Activated T-cell treated with anti-CD3 and anti-CD28 coated beads, Interleukin-2, amount 50 U/mL, for 24 hours (primary cell): ENCODE results near the gene SLC22A23.

Source experiments
- DNase-seq: peaks from one replicate; pipeline ENCODE4 v3.0.0-alpha.2; 2020
- H3K27ac Mint-ChIP-seq: 2 replicates; pipeline ENCODE4 v1.8.0; 2020; ENCODE audit warnings: mild to moderate bottlenecking, mixed read lengths
- H3K27me3 Mint-ChIP-seq: 2 replicates; pipeline ENCODE4 v1.8.0; 2020; ENCODE audit warnings: mixed read lengths
- H3K36me3 Mint-ChIP-seq: 2 replicates; pipeline ENCODE4 v1.8.0; 2020; ENCODE audit warnings: low read depth, mixed read lengths
- H3K4me1 Mint-ChIP-seq: 2 replicates; pipeline ENCODE4 v1.8.0; 2020; ENCODE audit warnings: low read depth, mixed read lengths
- H3K4me3 Mint-ChIP-seq: 2 replicates; pipeline ENCODE4 v1.8.0; 2020; ENCODE audit warnings: mild to moderate bottlenecking, moderate library complexity, mixed read lengths
- H3K9me3 Mint-ChIP-seq: 2 replicates; pipeline ENCODE4 v1.8.0; 2020; ENCODE audit warnings: mixed read lengths

SLC22A23 gene

DNA sequence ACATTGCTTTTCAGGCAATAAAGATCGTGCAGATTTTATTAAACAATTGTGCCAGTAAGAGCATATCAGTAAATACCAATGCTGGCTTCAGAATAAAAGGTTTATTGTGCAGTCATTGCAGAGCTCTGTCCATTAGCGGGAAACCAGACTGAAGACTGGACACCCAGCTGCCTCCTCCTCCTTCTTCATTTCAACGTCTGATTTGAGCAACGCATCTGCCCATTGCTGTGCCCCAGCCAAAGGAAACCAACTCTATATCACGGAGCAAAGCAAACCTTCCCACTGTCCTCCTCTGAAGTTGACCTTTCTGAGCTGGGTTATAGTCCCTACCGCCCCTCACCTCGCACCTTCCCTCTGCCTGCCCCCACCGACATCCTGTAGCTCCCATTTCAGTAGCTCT, 80.8 kb downstream of the SLC22A23 start:
- Mint-ChIP-seq H3K36me3 (no peaks in the 10 kb centered on the region), H3K4me1 (peaks cover 27% of the 10 kb centered on the region)

DNA sequence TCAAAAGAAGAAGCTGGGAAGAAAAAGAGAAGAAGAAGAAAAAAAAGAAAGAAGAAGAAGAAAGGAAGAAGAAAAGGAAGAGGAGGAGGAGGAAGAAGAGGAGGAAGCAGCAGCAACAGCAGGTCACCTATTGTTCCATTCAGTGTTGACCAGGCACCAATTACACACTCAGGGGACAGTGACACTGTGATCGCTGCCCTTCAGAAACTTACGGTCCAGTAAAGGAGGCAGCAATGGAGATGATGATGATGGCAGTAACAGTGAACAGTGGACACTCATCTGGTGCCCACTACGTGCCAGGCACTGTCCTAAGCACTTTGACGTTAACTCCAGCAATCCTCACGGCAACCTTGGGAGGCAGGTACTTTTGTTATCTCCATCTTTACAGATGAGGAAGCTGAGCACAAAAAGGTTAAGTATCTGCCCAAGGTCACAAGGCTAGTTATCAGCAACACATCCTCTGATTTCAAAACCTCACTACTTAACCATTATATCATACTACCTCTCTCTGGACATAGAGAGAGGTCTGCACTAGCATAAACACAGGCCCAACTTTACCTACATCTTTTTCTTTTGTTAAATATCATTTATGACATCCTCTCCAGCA, 83.2 kb downstream of the SLC22A23 start:
- peaks cover 33% of the 10 kb centered on the region for H3K4me1 Mint-ChIP-seq
- no peak for DNase-seq
- H3K27me3 Mint-ChIP-seq, result no peaks in the 10 kb centered on the region
- H3K9me3 Mint-ChIP-seq, result no peaks in the 10 kb centered on the region
- no peaks in the 10 kb centered on the region for H3K36me3 Mint-ChIP-seq
- H3K27ac Mint-ChIP-seq, result no peak overlapping the region
- no peak overlapping the region for H3K4me3 Mint-ChIP-seq

More for the DNA sequence above, 80.8 kb downstream of the SLC22A23 start:
- no peaks in the 10 kb centered on the region for H3K9me3 Mint-ChIP-seq
- no peaks in the 10 kb centered on the region for H3K27me3 Mint-ChIP-seq
- H3K27ac Mint-ChIP-seq, result no peak overlapping the region
- no peak overlapping the region for H3K4me3 Mint-ChIP-seq
- no peak for DNase-seq

DNA sequence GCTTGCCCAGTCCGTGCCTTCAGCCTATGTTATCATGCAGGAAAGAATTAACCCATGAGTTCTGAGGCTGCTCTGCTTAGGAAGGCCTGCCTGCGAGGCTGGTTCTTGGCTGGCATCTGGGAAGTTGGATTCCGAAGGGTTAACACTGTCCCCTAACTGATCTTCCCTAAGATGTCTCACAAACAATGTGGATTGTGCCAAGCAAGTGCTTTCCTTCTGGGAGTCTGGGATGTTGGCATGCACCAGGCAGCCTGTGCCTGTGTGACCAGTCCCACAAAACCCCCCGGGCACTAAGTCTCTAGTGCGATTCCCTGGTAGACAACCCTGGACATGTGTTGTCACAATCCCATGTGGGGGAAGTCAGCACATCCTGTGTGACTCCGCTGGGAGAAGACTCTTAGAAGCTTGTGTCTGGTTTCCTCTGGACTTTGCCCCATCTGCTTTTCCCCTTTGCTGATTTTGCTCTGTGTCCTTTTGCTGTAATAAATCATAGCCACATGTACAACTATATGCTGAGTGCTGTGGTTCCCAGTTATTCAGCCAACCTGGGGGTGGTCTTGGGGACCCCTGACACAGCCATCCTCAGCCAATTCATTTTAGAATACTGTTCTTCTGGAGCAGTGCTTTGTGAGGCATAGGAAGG, 83.8 kb downstream of the SLC22A23 start:
- Mint-ChIP-seq H3K9me3 (no peaks in the 10 kb centered on the region), H3K4me1 (peaks cover 29% of the 10 kb centered on the region), H3K27ac (no peak overlapping the region), H3K36me3 (no peaks in the 10 kb centered on the region), H3K27me3 (no peaks in the 10 kb centered on the region), H3K4me3 (no peak overlapping the region)
- no peak for DNase-seq

DNA sequence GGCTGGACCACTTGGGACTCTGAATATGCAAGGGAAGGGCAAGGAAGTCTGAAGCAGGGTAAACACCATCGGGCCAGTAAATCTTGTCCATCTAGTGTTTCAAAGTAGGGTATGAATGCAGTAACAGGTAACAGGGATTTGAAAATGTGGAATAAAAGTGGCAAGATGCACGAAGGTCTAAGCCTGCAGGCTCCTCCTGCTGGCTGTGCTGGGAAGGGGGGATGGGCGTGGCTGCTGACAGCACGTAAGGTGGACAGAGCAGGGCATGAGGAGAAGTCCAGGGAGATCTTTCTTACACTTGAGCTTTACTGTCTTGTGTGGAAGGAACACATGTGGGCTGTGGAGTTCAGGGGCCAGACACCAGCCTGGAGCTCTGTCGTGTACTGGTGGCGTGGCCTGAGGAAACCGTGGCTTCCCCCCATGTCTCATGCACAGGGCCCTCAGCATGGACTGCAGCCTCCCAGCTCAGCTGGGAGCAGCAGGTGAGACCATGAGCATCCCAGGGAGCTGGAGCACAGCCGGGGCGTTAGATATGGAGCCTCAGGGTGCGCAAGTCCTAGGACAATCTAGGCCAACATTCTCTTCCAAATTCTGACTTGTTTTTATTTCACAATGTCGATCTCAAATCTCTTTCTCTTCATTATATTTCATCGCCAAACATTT, 84.5 kb downstream of the SLC22A23 start:
- no peaks in the 10 kb centered on the region for H3K27me3 Mint-ChIP-seq
- H3K36me3 Mint-ChIP-seq, result no peaks in the 10 kb centered on the region
- no peak overlapping the region for H3K27ac Mint-ChIP-seq
- peaks cover 22% of the 10 kb centered on the region for H3K4me1 Mint-ChIP-seq
- no peak for DNase-seq
- H3K4me3 Mint-ChIP-seq, result no peak overlapping the region
- no peaks in the 10 kb centered on the region for H3K9me3 Mint-ChIP-seq

DNA sequence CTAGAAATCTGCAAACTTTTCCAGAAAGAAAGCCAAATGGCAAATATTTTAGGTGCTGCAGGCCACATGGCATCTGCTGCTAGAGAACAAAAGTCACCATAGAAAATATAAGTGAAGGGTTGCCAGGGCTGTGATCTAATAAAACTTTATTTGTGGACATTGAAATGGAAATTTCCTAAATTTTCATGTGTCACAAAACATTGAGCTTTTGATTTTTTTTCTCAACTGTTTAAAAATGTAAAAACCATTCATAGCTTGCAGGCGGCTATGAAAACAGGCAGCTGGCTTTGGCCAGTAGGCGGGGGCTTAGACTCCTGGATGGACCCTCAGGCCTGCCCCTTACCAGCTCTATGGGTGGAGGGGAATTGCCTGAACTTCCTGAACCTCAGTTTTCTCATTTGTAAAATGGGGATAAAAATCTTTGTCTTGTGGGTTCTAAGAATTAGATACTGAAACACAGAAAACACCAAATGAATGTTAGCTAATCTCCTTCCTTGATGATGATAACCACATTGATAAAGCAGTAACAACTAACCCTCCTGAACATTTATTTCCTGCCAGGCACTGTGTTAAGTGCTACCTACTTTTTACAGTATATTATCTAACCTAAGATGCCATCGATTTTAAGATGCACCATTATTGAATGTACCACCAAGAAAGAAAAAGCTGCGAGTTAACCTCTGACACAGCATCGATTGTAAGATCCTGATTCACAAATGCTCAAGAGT, 85.5 kb downstream of the SLC22A23 start:
- peaks cover 18% of the 10 kb centered on the region for H3K4me1 Mint-ChIP-seq
- no peak for DNase-seq
- H3K27ac Mint-ChIP-seq, result no peak overlapping the region
- no peaks in the 10 kb centered on the region for H3K9me3 Mint-ChIP-seq
- no peaks in the 10 kb centered on the region for H3K27me3 Mint-ChIP-seq
- no peaks in the 10 kb centered on the region for H3K36me3 Mint-ChIP-seq
- no peak overlapping the region for H3K4me3 Mint-ChIP-seq

DNA sequence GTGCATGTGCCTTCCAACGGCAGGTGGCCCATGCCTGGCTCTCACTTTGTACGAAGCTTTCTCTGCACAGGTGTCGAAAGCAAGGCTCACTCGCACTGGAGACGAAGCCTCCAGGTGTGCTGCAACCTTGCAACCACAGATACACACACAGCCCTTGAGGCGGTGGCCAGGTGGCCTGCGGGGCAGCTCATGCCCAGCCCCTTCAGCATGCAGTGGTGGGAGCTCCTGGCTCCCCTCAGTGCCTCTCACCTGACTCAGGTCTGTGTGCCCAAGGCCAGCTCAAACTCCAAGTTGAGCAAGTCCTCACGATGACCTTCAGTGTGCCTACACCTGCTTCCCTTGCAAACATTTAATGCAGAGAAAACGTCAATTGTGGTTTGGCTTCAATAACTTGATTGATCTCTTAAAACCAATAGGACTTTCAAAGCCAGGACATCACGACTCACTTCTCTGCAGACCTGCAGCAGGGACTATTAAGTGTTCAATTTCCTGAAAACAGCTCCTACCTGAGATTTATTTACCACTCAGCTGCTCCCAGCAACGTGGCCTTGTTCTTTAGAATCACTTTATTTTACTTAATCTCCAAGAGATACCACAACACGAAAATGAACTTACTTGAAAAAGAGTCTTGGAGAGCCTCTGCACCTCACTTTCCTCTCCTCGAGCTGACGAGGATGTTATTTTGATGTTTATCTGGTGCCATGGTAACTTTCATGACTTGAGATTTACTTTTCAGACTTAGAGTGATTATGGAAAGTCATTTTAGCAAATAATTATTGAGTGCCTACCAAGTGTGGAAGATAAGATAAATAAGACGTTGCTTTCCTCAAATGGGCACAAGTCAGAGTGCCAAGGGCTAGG, 86.3 kb downstream of the SLC22A23 start:
- DNase-seq, result no peak
- Mint-ChIP-seq H3K27ac (no peak overlapping the region), H3K27me3 (no peaks in the 10 kb centered on the region), H3K4me1 (peaks cover 18% of the 10 kb centered on the region), H3K4me3 (no peak overlapping the region), H3K36me3 (no peaks in the 10 kb centered on the region), H3K9me3 (no peaks in the 10 kb centered on the region)

DNA sequence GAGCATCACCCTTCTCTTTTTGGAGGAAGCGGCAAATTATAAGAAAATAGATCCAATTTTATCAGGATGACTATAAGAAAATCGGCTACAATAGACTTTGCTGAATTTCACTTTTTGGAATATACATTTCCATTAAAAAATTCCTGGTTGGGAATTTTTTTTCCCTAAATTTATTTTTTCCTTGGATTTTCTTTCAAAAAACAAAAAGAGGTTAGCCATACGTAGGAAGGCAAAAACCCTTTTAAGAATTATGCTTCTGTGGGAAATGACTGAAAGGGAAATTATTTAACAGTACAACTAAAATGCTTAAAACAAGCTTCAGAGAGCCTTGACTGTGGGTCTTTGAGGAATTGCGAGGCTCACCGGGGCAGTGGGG, 86.9 kb downstream of the SLC22A23 start:
- Mint-ChIP-seq H3K27me3 (no peaks in the 10 kb centered on the region), H3K4me1 (peaks cover 18% of the 10 kb centered on the region), H3K27ac (no peak overlapping the region), H3K36me3 (no peaks in the 10 kb centered on the region), H3K4me3 (no peak overlapping the region), H3K9me3 (no peaks in the 10 kb centered on the region)
- DNase-seq, result no peak

DNA sequence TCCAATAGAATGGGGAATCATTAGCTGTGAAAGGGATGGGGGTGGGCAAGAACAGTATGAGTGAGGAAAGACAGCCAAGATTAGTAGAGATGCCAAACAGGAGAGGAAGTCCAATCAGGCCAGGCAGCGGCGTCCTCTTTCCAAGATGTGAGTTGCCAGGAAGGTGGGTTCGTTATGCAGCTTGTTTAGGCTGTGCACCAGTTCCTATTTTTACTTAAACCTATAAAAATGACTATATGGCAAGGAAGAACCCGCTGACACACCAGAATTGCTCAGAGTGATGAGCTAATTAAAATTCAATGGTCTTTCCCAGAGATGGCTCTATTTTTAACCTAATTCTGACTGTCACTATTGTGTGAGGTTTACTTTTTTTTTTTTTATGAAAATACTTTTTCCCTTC, 88.2 kb downstream of the SLC22A23 start:
- Mint-ChIP-seq H3K27me3 (no peaks in the 10 kb centered on the region), H3K4me3 (no peak overlapping the region), H3K27ac (no peak overlapping the region), H3K4me1 (peaks cover 18% of the 10 kb centered on the region), H3K36me3 (no peaks in the 10 kb centered on the region), H3K9me3 (no peaks in the 10 kb centered on the region)
- DNase-seq, result no peak

DNA sequence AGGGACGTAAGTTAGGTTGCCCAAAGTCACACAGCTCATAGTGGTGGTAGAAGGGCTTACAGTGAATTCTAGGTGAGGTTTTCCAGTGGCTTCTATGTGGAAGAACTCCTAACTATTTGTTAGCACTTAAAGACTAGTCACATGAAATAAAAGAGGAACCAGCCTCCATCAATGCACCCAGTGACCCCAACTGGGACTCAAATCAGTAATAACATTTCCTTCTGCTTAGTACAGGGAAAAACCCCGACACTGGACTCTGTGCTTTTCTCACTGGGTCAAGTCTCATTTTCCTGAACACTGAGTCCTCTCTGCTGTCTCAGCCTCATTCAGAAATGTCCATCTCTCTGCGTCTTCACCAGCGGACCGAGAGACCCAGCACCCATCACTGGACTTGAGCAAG, 89.2 kb downstream of the SLC22A23 start:
- no peak for DNase-seq
- Mint-ChIP-seq H3K36me3 (no peaks in the 10 kb centered on the region), H3K4me3 (no peak overlapping the region), H3K27me3 (no peaks in the 10 kb centered on the region), H3K4me1 (peaks cover 18% of the 10 kb centered on the region), H3K27ac (no peak overlapping the region), H3K9me3 (no peaks in the 10 kb centered on the region)

DNA sequence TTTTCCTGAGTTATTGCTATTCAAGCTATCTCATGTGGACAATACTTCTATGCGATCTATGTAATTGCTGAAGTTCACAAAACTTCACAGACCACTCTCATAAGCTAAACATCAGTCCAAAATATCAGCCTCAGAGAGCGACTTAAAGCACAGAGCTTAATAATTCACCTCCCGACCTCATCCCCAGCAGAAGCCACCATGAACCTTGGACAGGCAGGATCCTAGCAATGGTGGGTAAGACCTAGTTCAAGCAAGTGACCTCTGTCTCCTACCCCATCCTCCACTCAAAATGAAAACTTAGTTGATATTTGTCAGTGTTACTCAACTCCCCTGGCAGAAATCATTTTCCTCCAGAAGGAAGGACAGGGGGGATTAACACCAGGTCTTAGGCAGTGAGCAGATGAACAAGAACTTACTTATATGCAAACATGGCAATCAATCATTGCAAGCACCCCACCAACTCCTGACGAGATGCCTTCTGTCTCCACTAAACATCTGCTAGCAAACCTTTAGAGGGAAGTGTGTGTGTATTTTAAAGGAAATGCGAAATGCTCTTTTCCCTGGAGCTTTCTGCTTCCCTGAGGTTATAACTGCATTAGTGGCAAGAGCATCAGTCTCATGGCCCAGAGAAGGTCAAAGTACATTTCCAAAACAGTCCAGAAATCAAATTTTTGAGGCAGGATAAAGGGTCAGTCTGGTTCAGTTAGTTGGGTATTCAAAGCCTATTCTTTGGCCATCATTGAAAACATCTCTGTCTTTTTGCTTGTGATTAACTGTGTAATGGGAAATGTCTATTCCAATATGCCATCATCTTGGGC, 90.0 kb downstream of the SLC22A23 start:
- H3K27ac Mint-ChIP-seq, result no peak overlapping the region
- DNase-seq, result no peak

DNA sequence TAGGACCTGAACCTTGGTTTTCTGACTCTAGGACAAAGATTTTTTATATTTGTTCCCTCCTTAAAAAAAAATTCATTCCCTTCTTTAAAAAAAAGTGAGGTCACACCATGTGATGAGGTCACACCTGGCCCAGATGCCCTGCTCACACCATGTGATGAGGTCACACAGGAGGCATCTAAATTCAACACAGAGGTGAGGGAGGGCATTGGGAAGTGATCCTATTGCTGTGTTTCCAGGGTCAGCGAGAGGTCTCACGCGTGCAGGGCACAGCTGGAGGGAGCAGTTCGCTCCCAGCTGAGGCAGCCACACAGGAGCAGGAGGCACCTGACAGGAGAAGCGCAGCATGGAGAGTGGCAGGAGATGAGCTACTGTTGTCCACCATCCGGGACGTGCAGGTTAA, 92.5 kb downstream of the SLC22A23 start:
- H3K27me3 Mint-ChIP-seq, result no peaks in the 10 kb centered on the region
- no peak overlapping the region for H3K4me3 Mint-ChIP-seq
- no peak overlapping the region for H3K27ac Mint-ChIP-seq
- no peaks in the 10 kb centered on the region for H3K4me1 Mint-ChIP-seq
- no peaks in the 10 kb centered on the region for H3K9me3 Mint-ChIP-seq
- no peaks in the 10 kb centered on the region for H3K36me3 Mint-ChIP-seq
- no peak for DNase-seq

More for the DNA sequence above, 90.0 kb downstream of the SLC22A23 start:
- H3K4me3 Mint-ChIP-seq, result no peak overlapping the region
- no peaks in the 10 kb centered on the region for H3K36me3 Mint-ChIP-seq
- no peaks in the 10 kb centered on the region for H3K9me3 Mint-ChIP-seq
- H3K4me1 Mint-ChIP-seq, result peaks cover 16% of the 10 kb centered on the region
- H3K27me3 Mint-ChIP-seq, result no peaks in the 10 kb centered on the region

DNA sequence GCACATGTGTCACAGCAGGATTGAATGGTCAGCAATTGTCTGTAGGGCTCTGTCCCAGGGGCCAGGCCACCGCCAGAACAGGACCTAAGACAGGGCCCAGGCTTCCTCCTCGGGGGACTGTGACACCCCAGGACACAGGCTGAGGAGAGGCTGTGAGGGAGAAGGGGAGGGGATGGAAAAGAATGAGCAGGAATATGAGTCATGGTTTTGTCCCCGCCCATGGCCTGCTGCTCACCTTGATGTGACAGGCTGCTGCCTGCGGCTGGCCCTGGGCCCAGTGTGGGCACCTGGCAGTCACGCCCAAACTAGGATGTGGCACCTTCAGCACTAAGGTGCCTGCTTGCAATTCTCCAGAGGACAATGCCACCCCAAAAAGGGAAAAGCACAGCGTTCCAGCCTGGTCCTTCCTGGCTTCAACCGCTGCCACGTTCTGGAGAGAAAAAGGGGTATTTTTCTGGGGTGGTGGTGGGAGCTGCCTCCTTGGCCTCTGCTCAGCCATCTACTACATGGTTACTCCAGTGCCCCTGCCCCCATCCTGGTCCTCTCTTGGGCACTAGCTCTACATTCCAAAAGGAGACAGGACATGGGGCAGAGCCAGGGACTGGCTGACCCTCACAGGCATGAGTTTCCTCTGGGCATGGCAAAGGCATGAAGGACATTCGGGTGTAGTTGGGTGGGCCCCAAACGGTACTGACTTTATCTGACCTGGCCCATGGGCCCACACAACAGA, 93.4 kb downstream of the SLC22A23 start:
- H3K27me3 Mint-ChIP-seq, result no peaks in the 10 kb centered on the region
- H3K27ac Mint-ChIP-seq, result no peak overlapping the region
- no peak for DNase-seq
- H3K36me3 Mint-ChIP-seq, result no peaks in the 10 kb centered on the region
- no peaks in the 10 kb centered on the region for H3K9me3 Mint-ChIP-seq
- H3K4me1 Mint-ChIP-seq, result no peaks in the 10 kb centered on the region
- no peak overlapping the region for H3K4me3 Mint-ChIP-seq
